HCT116 (cell line): ENCODE measurements around the gene MFGE8. TPM values are rescaled to one million over a fixed set of nuclear protein-coding genes. Genes with fewer than 3 reads are reported as not detected.

Experiments used
- ATAC-seq: fragments of 200-7000 bp; cut with Tn5 transposase; 2 replicates; pipeline ENCODE4 v1.9.1; 2020; ENCODE audit warnings: mild to moderate bottlenecking, moderate library complexity
- BruUV-seq: library from RNA; stranded (reverse); fragments of 400-500 nt; replicated peaks from 2 replicates; lab custom pipeline; 2021; lab: Mats Ljungman, UMichigan
- CTCF ChIA-PET: fragments of 300-600 bp; sonication (Branson Sonifier 250); formaldehyde crosslinking; loops from one replicate; lab custom pipeline; 2021; ENCODE audit warnings: antibody characterized with exemption; lab: Charles Lee
- POLR2A ChIA-PET: fragments of 300-600, 350-600 bp; sonication (Branson Sonifier 250); formaldehyde crosslinking; loops from one replicate; lab custom pipeline; 2021; ENCODE audit warnings: antibody characterized with exemption; lab: Charles Lee
- RAD21 ChIA-PET, 2 experiments: fragments of 300-600 bp; sonication (Branson Sonifier 250); formaldehyde crosslinking; loops; one replicate each; lab custom pipeline; 2023; ENCODE audit warnings: low total read pairs in 2 of 2; ENCODE audit not compliant: uncharacterized antibody in 2 of 2, unreplicated experiment in 2 of 2, low non-redundant PET in 1 of 2; lab: Charles Lee
- DNase-seq: peaks from one replicate; pipeline ENCODE4 v3.0.0-alpha.2; 2010; ENCODE audit warnings: low read depth, low spot score
- H2AFZ ChIP-seq: fragments of 200-600 bp; shearing (Covaris generic), sonication (generic); 2 replicates; pipeline ENCODE4 v1.6.1; 2017; ENCODE audit warnings: low read depth, mixed run types, mixed read lengths, antibody characterized with exemption, low read length; ENCODE audit not compliant: poor library complexity, severe bottlenecking
- H3K27ac ChIP-seq: 2 replicates; pipeline ENCODE4 v1.5.1; 2012; ENCODE audit warnings: low read depth, low read length
- H3K27me3 ChIP-seq: fragments of 200-600 bp; sonication (generic); 2 replicates; pipeline ENCODE4 v1.6.1; 2016; ENCODE audit warnings: mixed run types, low read length, mixed read lengths; ENCODE audit not compliant: insufficient read depth
- H3K36me3 ChIP-seq, 2 experiments: fragments of 200-500 bp in 1 of 2; fragments of 200-600 bp in 1 of 2; sonication (Bioruptor generic) in 1 of 2; sonication (generic) in 1 of 2; 2 replicates each; pipeline versions ENCODE4 v1.5.1 to v1.6.1; 2014 to 2016; ENCODE audit warnings: low read length in 2 of 2, inconsistent platforms in 1 of 2, mixed read lengths in 1 of 2, mixed run types in 1 of 2; ENCODE audit not compliant: insufficient read depth in 2 of 2, control insufficient read depth in 1 of 2
- H3K4me1 ChIP-seq, 2 experiments: fragments of 200-600 bp in 1 of 2; sonication (generic) in 1 of 2; 2 replicates each; pipeline versions ENCODE4 v1.5.1 to v1.6.1; 2012 to 2017; ENCODE audit warnings: low read length in 2 of 2, inconsistent platforms in 1 of 2, mild to moderate bottlenecking in 1 of 2, mixed read lengths in 1 of 2, mixed run types in 1 of 2, moderate library complexity in 1 of 2; ENCODE audit not compliant: insufficient read depth in 2 of 2, control insufficient read depth in 1 of 2
- H3K4me2 ChIP-seq: fragments of 200-600 bp; sonication (generic); 2 replicates; pipeline ENCODE4 v1.6.1; 2017; ENCODE audit warnings: mixed run types, low read length, mixed read lengths
- H3K4me3 ChIP-seq, 2 experiments: fragments of 200-600 bp in 1 of 2; sonication (generic) in 1 of 2; replicated peaks in 1 of 2; 2 replicates each; pipeline ENCODE4 v1.5.1; 2011 to 2016; ENCODE audit warnings: low read length in 2 of 2, control low read depth in 1 of 2, low read depth in 1 of 2, mild to moderate bottlenecking in 1 of 2, mixed read lengths in 1 of 2, mixed run types in 1 of 2
- H3K79me2 ChIP-seq: fragments of 200-600 bp; sonication (generic); 2 replicates; pipeline ENCODE4 v1.6.1; 2017; ENCODE audit warnings: mild to moderate bottlenecking, mixed run types, low read length, moderate library complexity, mixed read lengths; ENCODE audit not compliant: insufficient read depth
- H3K9ac ChIP-seq: fragments of 200-600 bp; sonication (generic); 2 replicates; pipeline ENCODE4 v1.6.1; 2016; ENCODE audit warnings: low read length, mixed read lengths
- H3K9me2 ChIP-seq: fragments of 200-600 bp; sonication (generic), shearing (Covaris generic); 2 replicates; pipeline ENCODE4 v1.6.1; 2017; ENCODE audit warnings: mixed run types, mild to moderate bottlenecking, moderate library complexity; ENCODE audit not compliant: insufficient read depth
- H3K9me3 ChIP-seq, 2 experiments: fragments of 200-500 bp in 1 of 2; fragments of 200-600 bp in 1 of 2; sonication (Bioruptor generic) in 1 of 2; sonication (generic) in 1 of 2; 2 replicates each; pipeline ENCODE4 v1.6.1; 2014 to 2017; ENCODE audit warnings: low read length in 2 of 2, mixed read lengths in 2 of 2, inconsistent platforms in 1 of 2, low read depth in 1 of 2, mild to moderate bottlenecking in 1 of 2, mixed run types in 1 of 2, moderate library complexity in 1 of 2; ENCODE audit not compliant: control insufficient read depth in 1 of 2, insufficient read depth in 1 of 2
- H4K20me1 ChIP-seq: fragments of 200-600 bp; sonication (generic), shearing (Covaris generic); 2 replicates; pipeline ENCODE4 v1.6.1; 2017; ENCODE audit warnings: mixed run types, mild to moderate bottlenecking, moderate library complexity; ENCODE audit not compliant: insufficient read depth
- CEBPB ChIP-seq: IDR thresholded peaks from 2 replicates; pipeline ENCODE4 v1.6.1; 2012; ENCODE audit warnings: low read depth
- EZH2phosphoT487 ChIP-seq: fragments of 200-600 bp; IDR thresholded peaks from 2 replicates; pipeline ENCODE4 v1.6.1; 2018; ENCODE audit warnings: antibody characterized with exemption, borderline replicate concordance
- FOSL1 ChIP-seq: IDR thresholded peaks from 2 replicates; pipeline ENCODE4 v1.6.1; 2012; ENCODE audit warnings: low read depth
- JUND ChIP-seq: IDR thresholded peaks from 2 replicates; pipeline ENCODE4 v1.6.1; 2012
- POLR2AphosphoS5 ChIP-seq: IDR thresholded peaks from 2 replicates; pipeline ENCODE4 v1.6.1; 2011; ENCODE audit warnings: mild to moderate bottlenecking, low read depth, low read length, moderate library complexity
- RAD21 ChIP-seq: IDR thresholded peaks from 2 replicates; pipeline ENCODE4 v1.6.1; 2012; ENCODE audit warnings: low read depth, mild to moderate bottlenecking
- REST ChIP-seq: IDR thresholded peaks from 2 replicates; pipeline ENCODE4 v1.6.1; 2012; ENCODE audit warnings: low read depth
- SIN3A ChIP-seq: IDR thresholded peaks from 2 replicates; pipeline ENCODE4 v1.6.1; 2012; ENCODE audit warnings: low read depth
- SRF ChIP-seq: IDR thresholded peaks from 2 replicates; pipeline ENCODE4 v1.6.1; 2012; ENCODE audit warnings: low read depth
- TCF7L2 ChIP-seq: IDR thresholded peaks from 2 replicates; pipeline ENCODE4 v1.7.0; 2011; ENCODE audit warnings: borderline replicate concordance, inconsistent platforms; ENCODE audit not compliant: insufficient read depth, insufficient read length; ENCODE audit errors: extremely low read depth
- YY1 ChIP-seq: IDR thresholded peaks from 2 replicates; pipeline ENCODE4 v1.6.1; 2011; ENCODE audit warnings: low read length, low read depth, moderate library complexity, mild to moderate bottlenecking; ENCODE audit not compliant: insufficient replicate concordance; ENCODE audit errors: extremely low read depth
- intact Hi-C: fragments of 100-400 bp; cut with micrococcal nuclease; formaldehyde crosslinking; loops from 2 replicates; pipeline ENCODE4 v1.10.0; 2022
- total RNA-seq: library from RNA; stranded (reverse); gene quantifications from one replicate; pipeline ENCODE4 v1.2.1, GENCODE V29; 2021; ENCODE audit not compliant: unreplicated experiment

The MFGE8 gene
- total RNA-seq, 1 experiment from 2014 or later, result 70.7 TPM

- H3K9me2 ChIP-seq, result no peaks in the 10 kb centered on the region
- H3K4me2 ChIP-seq, result no peak overlapping the region
- ATAC-seq (no peak), DNase-seq (no peak)
- H3K4me1 ChIP-seq, result no peaks in the 10 kb centered on the region
- ChIA-PET POLR2A (no interaction called here), RAD21 (no interaction called here), CTCF (no interaction called here)
- no peaks in the 10 kb centered on the region for H3K9me3 ChIP-seq
- no peak overlapping the region for H3K9ac ChIP-seq
- BruUV-seq, result no TSS peak
- TF ChIP-seq REST (no peak), RAD21 (no peak), CEBPB (no peak), YY1 (no peak), SRF (no peak), SIN3A (no peak), EZH2phosphoT487 (no peak), JUND (no peak), TCF7L2 (no peak), FOSL1 (no peak), POLR2AphosphoS5 (no peak)
- no peaks in the 10 kb centered on the region for H4K20me1 ChIP-seq
- H2AFZ ChIP-seq, result no peak overlapping the region
- no peaks in the 10 kb centered on the region for H3K36me3 ChIP-seq
- H3K4me3 ChIP-seq, result no peak overlapping the region
- no peaks in the 10 kb centered on the region for H3K79me2 ChIP-seq
- intact Hi-C loops, result no loop called here
- peaks cover 13% of the 10 kb centered on the region for H3K27me3 ChIP-seq
- H3K27ac ChIP-seq, result no peak overlapping the region
These were observed 60.7 kb downstream of the MFGE8 start for GRCh38 chr15:88852476-88852875.
